ENCODE measurements around the gene HIP1R.
"Not testable (repeated sequence)": the region's sequence is repeated elsewhere in the genome, so short reads cannot be mapped to it uniquely, and the experiment has no call there.

HIP1R gene

DNA sequence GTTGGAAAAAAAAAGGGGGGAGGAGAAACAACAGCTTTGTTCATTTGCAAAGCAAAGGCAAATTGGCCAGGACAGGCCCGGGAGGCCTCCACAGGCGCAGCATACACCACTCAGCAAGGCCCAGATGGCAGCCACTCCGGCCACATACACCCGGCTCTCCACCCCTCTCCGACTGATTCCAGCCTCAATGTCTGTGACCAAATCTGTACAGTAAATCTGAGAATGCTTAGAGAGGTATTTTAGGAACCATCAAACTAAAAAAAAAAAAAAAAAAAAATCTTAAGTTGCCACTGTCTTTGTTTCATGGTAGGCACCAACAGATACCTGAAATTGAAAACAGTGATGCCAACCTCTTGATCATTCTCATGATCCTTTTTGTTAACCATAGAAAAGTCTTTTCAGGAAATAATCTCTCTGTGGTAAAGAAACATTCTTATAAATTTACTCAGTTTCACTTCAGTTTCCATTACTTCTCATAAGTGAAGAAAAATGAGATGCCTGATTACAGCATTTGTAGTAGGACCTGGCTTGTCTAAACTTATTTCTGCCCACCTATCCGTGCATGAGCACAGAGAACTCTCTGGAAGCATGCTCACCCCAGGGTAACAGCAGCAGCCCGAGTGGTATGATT, 40.4 kb downstream of the HIP1R start:
- DNase-seq, result no peak

DNA sequence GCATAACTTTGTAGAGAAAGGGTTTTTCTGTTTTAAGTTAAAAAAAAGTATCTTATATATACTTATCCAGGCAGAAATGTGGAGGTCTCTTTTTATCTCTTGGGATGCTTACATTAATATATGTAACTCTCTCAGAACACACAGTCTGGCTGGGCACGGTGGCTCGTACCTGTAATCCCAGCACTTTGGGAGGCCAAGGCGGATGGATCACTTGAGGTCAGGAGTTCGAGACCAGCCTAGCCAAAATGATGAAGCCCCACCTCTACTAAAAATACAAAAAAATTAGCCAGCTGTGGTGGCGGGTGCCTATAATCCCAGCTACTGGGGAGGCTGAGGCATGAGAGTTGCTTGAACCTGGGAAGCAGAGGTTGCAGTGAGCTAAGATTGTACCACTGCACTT, 41.0 kb downstream of the HIP1R start:
- DNase-seq, result not testable (repeated sequence)

DNA sequence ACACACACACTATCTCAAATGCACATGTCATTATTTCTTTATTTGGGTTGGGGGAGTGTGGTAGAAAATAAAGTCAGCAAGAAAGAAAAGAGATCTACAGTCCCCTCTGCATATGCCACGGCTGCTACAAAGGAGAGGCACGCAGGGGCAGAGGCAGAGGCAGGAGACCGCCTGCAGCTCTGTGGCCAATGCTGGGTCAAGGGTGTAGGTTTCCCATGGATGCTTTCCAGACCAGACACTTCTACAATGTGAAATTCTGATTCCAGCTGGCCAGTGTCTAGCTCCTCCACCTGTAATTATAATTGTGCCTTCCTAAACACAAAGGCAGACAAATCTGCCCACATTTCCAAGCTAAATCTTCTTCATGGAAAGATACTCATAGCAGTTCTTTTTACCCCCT, 41.5 kb downstream of the HIP1R start:
- DNase-seq, result no peak

DNA sequence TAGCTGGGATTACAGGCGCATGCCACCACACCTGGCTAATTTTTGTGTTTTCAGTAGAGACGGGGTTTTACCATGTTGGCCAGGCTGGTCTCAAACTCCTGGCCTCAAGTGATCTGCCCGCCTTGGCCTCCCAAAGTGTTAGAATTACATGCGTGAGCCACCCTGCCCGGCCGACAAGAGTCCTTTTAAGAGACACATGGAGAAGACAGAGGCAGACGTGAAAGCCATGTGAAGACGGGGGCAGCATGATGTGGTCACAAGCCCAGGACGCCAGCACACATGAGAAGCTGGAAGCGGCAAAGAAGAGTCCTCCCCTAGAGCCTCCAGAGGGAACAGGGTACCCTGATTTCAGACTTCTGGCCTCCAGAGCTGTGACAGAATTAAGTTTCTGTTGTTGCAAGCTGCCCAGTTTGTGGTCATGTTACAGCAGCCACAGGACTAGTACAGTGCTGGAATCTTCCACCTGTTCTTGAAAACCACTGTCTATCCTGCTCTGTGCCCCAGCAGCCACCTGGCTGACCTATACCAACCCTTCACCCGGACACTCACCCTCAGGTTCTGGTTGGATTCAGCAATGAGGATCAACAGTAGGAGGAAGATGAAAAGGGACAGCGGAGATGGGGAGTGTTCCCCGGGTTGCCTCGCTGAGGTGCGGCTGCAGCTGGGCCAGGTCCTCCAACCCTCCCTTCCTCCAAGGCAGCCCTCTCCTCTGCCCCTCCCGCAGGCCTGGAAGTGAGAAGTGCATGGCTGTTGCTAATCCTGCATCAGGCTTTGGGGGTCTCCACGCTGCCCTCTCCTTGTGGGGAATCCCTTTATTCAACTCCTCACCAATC, 43.7 kb downstream of the HIP1R start:
- DNase-seq, result no peak

DNA sequence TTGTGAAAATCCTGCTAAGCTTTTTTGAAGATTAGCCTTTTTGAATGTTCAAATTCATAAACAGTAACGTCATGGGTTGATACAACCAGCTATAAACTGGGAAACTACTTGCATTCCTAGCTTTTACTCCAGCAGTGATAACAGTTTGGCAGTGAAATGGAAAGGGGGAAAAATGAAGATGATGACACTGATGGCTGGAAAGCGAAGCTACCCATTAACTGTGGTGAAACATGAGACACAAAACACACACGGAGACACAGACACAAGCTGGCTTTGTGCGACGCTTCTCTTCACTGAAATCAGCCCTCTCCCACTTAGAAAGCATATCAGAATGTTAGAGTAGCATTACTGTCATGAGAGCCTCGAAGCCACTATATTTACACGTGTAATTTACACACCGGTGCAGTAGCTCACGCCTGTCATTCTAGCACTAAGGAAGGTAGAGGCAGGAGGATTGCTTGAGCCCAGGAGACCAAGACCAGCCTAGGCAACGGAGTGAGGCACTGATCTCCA, 45.0 kb downstream of the HIP1R start:
- no peak for DNase-seq

DNA sequence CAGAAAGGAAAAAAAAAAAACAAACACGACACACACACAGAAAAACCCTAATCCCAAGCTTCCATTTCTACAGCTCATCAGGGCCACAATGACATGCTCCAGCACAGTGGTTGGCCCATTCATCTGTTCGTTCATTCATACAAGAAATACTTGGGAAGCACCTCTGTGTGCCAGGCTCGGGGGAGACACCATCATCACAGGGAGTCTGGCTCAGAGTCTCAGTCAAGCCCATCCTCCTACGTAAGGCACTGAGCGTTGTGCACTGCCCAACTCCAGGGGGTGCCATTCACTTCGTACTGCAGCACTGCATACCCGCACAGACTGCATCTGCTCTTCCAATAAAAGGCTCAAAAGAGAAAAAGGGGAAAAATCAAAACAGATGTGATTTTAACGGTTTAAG, 45.4 kb downstream of the HIP1R start:
- DNase-seq, result no peak

DNA sequence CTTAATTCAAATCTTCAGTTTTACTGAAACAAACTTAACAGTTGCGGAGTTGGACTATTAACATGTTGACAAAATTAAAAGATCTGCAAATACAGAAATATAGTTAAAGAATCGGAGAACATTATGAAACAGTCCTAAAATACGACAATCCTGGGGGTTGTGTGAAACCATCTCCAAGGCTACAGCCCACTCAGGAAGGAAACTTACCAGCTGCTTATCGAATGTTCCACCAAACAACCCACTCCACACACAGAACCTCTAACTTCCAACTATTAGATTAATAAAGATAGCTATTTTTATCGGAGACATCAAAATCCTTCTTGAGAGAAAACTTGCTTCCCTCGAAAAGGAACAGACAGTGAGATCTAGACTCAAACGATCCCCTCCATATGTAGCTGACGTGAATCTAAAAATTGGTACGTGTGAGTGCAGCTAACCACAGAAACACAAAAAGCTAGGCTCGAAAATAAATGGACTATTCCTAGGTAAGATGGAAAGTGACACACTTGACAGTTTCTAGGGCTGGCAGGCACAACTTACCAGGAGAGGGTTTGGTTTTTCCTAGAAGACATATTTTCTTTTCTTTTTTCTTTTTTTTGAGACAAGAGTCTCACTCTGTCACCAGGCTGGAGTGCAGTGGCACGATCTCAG, 47.8 kb downstream of the HIP1R start:
- no peak for DNase-seq

DNA sequence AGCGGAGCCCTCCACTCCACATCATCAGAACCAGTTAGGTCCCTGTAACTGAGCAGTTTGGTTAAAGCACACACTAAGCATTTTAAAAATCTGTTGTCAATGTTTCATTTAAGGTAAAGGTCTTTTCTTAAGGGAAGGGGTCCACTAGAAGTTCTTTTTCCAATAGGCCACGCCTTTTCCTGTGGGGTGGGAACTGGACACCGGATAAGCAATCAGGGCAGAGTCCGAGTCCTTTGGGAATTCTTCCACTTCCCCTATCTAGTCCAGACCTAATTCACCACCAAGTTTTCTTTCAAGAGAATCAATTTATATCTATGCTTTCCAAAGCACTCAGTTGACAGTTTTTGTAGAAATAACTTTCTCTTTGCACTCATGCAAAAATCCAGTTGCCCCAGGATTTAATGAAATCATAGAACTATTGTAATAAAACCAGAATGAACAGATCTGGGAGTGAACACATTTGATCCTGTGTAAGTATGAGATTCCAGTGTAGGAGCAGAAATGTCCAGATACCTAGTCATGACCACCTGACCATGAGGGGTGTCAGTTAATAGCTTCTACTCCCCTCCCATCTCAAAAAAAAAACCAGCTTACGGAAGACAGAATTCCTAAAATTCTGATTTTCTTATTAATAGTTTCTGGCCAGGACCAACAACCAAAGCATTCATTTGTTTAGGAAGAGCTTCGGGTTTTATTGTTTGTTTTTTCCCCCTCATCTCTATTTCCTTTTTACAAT, 49.0 kb downstream of the HIP1R start:
- no peak for DNase-seq

DNA sequence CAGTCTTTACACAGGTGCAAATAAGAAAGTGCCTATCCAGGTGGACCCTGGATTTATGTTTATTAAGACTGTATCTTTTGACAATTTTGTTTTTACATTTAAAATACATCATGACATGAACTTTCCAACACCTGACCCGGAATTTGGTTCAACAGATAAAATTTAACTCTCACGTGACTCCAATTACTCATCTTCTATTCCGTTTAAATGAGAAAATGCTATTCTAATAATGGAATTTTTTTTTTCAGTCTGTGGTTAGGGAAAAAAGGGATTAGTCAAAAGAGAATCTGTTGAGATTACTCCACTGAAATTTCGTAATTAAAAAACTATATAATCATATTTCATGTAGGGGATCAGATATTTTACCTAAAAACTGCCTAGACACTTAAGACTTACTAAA, 49.6 kb downstream of the HIP1R start:
- no peak for DNase-seq

DNA sequence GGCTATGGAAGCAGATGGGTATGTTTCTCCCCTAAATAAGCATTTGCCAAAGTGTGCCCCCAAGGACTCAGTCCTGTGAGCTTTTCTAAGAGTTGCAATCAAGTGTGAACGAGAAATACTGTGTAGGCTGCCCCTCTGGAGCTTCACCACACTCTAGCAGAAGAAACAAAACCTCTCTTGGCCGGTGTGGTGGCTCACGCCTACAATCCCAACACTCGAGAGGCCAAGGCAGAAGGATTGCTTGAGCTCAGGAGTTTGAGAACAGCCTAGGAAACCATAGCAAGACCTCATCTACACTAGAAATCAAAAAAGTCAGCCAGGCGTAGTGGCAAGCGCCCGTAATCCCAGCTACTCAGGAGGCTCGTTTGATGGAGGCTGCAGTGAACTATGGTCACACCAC, 50.9 kb downstream of the HIP1R start:
- no peak for DNase-seq

DNA sequence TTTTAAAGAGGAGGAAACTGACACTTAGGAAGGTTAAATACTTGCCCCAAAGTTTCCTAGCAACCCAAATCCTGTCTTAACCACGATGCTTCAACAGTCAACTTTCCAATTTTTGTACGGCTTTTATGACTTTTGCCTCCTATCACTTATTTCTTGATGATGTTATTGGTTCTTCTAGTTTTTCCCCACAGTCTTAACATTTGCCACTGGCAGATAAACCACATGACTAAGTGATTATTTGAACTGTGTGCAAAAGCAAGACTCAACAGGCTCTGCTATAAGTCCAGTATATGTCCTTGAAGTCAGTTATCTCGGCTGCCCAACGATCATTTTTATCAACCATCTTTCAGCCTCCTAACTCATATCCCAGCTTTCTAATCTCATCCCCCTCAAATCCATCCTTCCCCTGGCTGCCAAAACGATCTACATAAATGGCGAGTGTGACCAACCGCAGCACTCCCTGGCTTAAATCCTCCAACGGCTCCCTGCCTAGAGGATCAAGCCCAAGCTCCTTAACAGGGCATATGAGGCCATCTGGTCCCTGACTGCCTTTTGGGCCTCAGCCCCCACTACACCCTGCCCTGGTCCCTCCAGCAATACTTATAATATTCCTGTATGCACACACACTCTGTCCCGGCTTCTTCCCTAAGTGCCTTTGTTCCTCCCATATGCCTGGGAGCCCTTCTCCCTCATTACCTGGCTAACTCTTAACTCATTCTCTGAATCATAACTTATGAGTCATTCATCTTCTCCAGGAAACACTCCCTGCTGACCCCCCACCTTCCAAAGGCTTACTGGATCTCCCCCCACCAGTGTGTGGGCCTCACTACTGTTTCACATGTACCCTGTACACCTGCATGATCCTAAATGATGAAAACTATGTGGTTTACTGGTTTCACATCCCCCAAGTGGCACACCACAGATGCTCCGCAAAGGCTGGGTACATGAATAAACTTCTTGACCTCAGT, 51.9 kb downstream of the HIP1R start:
- DNase-seq, result no peak

DNA sequence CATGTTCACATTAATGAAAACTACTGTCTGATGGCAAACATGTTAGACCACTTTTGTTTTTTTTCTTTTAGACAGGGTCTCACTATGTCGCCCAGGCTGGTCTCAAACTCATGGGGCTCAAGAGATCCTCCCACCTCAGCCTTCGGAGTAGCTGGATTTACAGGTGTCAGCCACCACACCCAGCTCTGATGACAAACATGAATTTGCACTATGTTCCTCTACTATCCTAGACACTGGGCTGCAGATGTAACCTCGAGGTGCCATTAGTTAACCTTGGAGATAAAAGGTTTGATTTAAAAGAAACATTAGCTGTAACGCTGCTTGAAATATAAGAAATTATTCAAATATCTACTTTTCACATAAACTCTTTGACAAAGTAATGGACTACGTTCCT, 52.6 kb downstream of the HIP1R start:
- DNase-seq, result no peak

DNA sequence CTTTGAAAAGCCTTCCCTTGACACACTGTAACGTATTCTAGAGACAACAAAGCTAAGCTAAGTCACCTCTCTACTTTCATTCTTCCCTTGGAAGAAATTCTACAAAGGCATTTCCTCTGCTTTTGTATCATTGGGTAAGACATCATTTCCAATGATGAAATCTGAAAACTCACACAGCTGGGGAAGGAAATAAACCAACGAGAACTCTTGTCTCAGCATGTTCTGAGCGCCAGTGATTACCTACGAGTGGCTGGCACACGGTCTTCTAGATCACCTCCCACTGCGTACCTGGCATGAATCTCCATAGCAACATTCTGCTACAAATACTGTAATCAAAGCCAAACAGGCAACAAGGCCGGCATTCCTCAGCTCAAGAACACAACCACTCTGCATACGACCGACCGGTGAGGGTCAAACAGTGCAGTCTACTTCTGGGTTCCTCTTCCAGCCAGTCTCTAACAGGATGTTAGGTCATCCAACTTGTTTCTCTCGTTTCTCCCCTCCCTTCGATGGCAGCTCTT, 53.0 kb downstream of the HIP1R start:
- peak; percentile 89 for DNase-seq

DNA sequence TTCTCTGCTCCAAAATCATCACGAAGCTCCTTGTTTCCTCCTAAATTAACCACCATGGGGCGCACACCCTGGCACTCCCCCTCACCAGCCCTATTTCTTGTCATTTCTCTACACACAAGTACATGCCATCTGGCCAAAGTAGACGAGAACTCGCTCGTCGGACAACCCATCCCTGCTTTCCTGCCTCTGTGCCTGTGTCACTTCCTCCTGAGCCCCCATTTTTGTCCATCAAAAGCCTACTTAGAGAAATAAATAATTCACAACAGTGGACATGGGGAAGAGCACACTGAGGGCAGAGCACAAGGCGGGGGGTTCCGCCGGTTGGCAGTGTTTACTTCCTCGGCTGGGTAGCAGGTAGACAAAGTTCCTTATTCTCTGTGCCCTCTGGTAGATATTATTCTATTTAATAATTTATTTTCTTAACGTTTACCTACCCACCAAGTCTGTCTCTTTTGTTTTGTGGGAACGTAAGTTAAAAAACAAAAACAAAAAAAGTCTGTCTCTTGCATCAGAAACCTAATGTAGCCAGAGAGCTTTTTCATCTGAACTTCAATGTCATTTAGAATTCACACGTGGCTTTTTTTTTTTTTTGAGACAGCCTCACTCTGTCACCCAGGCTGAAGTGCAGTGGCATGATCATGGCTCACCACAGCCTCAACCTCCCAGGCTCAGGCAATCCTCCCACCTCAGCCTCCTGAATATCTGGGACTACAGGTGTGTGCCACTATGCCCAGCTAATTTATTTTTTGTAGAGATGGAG, 54.7 kb downstream of the HIP1R start:
- no peak for DNase-seq

DNA sequence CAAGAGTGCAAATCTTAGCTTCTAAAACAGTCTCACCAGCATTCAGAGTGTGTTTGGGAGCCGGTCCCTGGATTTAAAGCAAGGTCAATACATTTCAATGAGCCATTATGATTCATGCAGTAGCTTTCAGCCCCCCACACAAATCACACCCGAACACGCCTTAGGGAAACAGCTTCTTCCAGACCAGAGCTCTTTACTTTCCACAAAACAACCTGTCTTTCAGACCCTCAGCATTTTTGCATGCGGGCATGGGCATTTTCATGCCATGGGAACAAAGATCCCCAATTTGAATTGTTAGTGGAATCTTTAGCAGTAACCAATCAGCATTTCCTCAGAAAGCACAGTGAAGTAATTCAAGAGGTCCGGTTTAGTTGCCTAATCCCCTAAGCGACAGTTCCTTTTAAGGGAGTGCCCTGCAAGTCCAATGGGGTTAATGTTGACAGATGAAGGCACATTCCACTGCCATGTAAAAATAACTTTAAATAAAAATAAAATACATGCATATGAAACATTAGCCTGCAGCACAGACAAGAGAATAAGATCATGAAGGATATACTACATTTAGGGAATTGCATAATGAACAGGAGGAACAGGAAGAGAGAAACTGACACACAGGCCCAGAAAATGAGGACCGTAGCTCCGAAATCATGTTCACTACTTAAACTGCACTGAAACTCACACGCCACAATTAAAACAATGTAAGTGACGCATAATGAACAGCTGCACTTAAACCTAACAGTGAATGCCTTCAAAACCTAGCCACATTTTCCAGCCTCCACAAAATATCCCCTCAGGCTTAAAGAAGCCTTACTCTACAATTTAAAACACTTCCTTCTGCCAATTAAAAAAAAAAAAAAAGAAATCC, 56.6 kb downstream of the HIP1R start:
- no peak for DNase-seq

DNA sequence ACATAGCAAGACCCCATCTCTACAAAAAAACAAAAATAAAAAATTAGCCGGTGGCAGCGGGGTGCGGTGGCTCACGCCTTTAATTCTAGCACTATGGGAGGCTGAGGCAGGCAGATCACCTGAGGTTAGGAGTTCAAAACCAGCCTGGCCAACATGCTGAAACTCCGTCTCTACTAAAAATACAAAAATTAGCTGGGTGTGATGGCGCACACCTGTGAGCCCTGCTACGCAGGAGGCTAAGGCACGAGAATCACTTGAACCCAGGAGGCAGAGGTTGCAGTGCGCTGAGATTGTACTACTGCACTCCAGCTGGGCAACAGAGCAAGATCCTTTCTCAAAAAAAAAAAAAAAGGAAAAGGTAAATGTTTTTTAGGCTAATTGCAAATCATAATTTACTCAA, 57.5 kb downstream of the HIP1R start:
- DNase-seq, result not testable (repeated sequence)

DNA sequence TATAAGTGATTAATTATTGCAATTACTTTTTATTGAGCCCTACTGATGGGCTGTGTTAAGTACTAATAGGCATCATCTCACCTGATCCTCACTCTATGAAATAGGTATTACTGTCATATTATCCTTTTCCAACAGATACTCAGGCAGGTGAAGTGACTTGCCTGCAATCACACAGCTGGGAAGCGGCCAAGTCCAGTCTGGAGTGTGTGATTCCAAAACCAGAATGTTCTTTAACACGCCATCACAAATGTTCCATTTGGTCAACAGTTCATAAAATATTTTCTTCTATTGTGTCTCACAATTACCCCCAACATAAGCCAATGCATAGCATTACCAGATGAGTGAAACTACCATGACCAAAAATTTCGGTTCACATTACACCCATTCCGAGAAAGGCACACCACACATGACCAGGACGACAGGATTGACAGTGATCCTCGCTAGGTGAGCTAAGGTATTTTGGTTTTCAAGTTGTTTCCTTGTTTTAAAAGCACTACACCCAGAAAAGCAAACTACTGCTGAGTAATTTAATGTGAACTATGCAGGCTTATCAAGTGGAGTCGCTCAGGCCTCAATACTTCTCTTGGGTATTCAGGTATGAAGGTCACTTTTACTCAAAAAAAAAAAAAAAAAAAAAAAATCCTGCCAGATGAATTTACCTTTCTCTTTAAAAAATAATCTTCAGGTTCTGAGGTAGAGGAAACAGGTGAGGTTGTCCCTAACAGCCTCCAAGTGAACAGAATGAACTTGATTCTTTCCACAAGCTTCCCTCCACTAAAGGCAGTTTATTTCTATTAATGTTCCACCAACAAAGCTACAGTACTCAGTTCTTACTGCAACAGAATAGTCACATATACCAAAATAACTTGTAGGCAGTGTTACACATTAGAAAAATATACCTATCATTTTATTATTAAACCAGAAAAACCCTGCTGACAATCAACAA, 58.2 kb downstream of the HIP1R start:
- DNase-seq, result no peak

DNA sequence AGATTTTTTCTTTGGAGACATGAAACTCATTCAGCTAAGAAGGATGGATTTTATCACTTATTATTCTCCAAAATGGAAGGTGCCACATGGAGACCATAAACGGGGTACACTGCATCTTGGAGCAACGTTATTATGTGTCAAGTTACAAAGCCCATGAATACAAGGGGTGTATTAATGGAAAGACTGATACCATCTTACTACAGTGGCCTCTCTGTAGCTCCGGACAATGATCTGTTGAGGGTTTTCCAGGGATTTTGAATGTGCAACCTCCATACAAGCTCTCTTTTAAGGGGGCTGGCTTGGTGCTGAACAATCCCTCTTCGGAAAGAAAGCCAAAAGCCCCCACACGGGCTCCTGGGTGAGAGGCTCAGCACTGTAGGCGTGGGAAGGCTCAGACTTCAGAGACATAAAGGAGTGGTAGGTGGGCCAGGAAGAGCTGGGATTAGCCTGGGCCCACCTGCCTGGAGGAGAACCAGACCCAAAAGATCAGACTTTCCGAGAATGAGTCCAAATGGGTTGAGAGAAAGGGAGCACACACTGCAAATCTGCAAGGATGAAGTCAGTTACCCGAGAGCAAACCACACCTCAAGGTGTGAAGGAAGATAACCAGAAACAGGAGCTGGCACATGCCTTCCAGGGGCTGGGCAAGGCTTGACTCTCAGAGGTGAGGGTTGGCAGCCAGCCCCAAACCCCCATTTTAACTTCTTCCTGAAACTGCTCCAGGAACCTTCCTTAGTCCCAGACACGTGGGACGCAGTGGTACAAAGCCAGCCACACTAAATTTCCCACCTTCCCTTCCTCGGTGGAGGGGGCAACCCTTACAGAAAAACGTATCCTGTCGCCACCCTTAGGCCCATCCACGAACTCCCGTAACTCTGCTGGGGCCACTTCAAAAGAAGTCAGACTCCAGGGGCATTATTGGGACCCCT, 59.2 kb downstream of the HIP1R start:
- DNase-seq, result no peak
